Astrocyte (in vitro differentiated cells and primary cell): Measurements from ENCODE around the gene AADAT. TPM values are rescaled to one million over a fixed set of nuclear protein-coding genes. Genes with fewer than 3 reads are reported as not detected.

ENCODE experiments used
- DNase-seq: peaks from one replicate; pipeline ENCODE4 v3.0.0-alpha.2; 2010; ENCODE audit warnings: low read depth
- FAIRE-seq: peaks from 2 replicates; lab custom pipeline; 2011; peaks lifted over from hg19 to GRCh38; lab: Jason Lieb, UNC
- H2AFZ ChIP-seq: 2 replicates; pipeline ENCODE4 v1.6.0; 2012; ENCODE audit warnings: low read depth, low read length, inconsistent platforms
- H3K27ac ChIP-seq: 2 replicates; pipeline ENCODE4 v1.5.1; 2011; ENCODE audit warnings: low read depth, low read length, inconsistent platforms
- H3K27me3 ChIP-seq: 2 replicates; pipeline ENCODE4 v1.6.0; 2011; ENCODE audit warnings: low read length, inconsistent platforms; ENCODE audit not compliant: insufficient read depth
- H3K36me3 ChIP-seq: 2 replicates; pipeline ENCODE4 v1.5.1; 2011; ENCODE audit warnings: low read length, inconsistent platforms; ENCODE audit not compliant: insufficient read depth
- H3K4me1 ChIP-seq: 2 replicates; pipeline ENCODE4 v1.5.1; 2011; ENCODE audit warnings: low read length, inconsistent platforms; ENCODE audit not compliant: insufficient read depth
- H3K4me2 ChIP-seq: 2 replicates; pipeline ENCODE4 v1.6.0; 2012; ENCODE audit warnings: low read length, inconsistent platforms
- H3K4me3 ChIP-seq: 2 replicates; pipeline ENCODE4 v1.5.1; 2011; ENCODE audit warnings: low read depth, mild to moderate bottlenecking, low read length, inconsistent platforms; ENCODE audit not compliant: insufficient read depth
- H3K79me2 ChIP-seq: 2 replicates; pipeline ENCODE4 v1.6.0; 2012; ENCODE audit warnings: mild to moderate bottlenecking, low read length, inconsistent platforms; ENCODE audit not compliant: insufficient read depth
- H3K9ac ChIP-seq: 2 replicates; pipeline ENCODE4 v1.6.0; 2012; ENCODE audit warnings: mild to moderate bottlenecking, low read length, inconsistent platforms
- H3K9me3 ChIP-seq: 2 replicates; pipeline ENCODE4 v1.5.1; 2012; ENCODE audit warnings: low read depth, mild to moderate bottlenecking, low read length, inconsistent platforms; ENCODE audit not compliant: insufficient read depth
- H4K20me1 ChIP-seq: 2 replicates; pipeline ENCODE4 v1.6.0; 2012; ENCODE audit warnings: low read length, inconsistent platforms; ENCODE audit not compliant: insufficient read depth
- H3K27ac Mint-ChIP-seq: one replicate; pipeline ENCODE4 v1.8.0; 2021; ENCODE audit warnings: mild to moderate bottlenecking, mixed read lengths; ENCODE audit not compliant: unreplicated experiment
- H3K27me3 Mint-ChIP-seq: one replicate; pipeline ENCODE4 v1.8.0; 2021; ENCODE audit warnings: low read depth, mixed read lengths; ENCODE audit not compliant: unreplicated experiment
- H3K36me3 Mint-ChIP-seq: one replicate; pipeline ENCODE4 v1.8.0; 2021; ENCODE audit warnings: low read depth, mixed read lengths; ENCODE audit not compliant: unreplicated experiment
- H3K4me1 Mint-ChIP-seq: one replicate; pipeline ENCODE4 v1.8.0; 2021; ENCODE audit warnings: low read depth, mixed read lengths; ENCODE audit not compliant: unreplicated experiment
- H3K4me3 Mint-ChIP-seq: one replicate; pipeline ENCODE4 v1.8.0; 2021; ENCODE audit warnings: mild to moderate bottlenecking, moderate library complexity, mixed read lengths; ENCODE audit not compliant: unreplicated experiment
- H3K9me3 Mint-ChIP-seq: one replicate; pipeline ENCODE4 v1.8.0; 2021; ENCODE audit warnings: mild to moderate bottlenecking, mixed read lengths; ENCODE audit not compliant: unreplicated experiment
- EZH2 ChIP-seq: IDR thresholded peaks from 2 replicates; pipeline ENCODE4 v1.6.1; 2012; ENCODE audit warnings: mild to moderate bottlenecking, low read length, inconsistent platforms; ENCODE audit not compliant: insufficient read depth
- total RNA-seq: library from RNA; stranded (reverse); gene quantifications from 2 replicates; pipeline ENCODE4 v1.2.1, GENCODE V29; 2021
- TF ChIP-seq, protein P1 (sequence below): IDR thresholded peaks from 2 replicates; pipeline ENCODE4 v1.5.1; 2011; ENCODE audit warnings: low read depth, mild to moderate bottlenecking, inconsistent platforms, low read length, moderate library complexity; ENCODE audit not compliant: insufficient read depth

Gene AADAT
- total RNA-seq, 1 donor from 2014 or later = 10.5 TPM

DNA sequence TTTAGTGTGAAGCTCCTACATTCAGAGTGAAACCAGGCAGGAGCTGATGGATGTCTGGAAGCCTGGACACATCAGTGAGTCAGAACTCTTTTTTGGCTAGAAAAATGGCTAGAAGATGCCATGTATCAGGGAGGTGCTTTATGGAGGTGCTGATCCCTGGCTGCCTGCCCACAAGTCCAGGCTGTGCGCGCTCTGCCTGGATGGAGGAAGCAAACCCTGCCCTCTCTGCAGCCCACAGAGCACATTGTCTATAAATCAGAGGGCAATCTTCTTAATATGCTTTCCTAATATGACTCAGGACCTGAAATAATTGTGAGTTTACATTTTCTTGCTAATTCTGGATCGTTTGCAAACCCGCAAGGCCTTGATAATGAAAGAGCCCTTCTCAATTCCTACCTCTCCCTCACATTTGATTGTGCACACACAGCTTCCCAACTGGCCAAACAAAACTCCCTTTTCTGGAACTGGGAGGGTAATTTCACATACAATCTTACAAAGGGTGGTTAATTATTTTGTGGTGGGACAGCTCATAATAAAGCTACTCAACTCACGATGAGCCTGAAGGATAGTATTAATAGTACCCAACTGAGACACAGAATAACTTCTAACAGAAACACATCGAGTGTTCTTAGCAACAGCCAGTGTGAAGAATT lies 75.3 kb downstream of the AADAT start:
- no peak overlapping the region for H3K27ac ChIP-seq

GRCh38 chr4:170012629-170012958 lies 77.2 kb downstream of the AADAT start:
- Histone ChIP-seq H3K4me1 (no peaks in the 10 kb centered on the region), H3K4me3 (no peak overlapping the region), H2AFZ (no peak overlapping the region), H4K20me1 (peaks cover 4% of the 10 kb centered on the region), H3K36me3 (no peaks in the 10 kb centered on the region), H3K4me2 (no peak overlapping the region), H3K9me3 (no peaks in the 10 kb centered on the region), H3K79me2 (no peaks in the 10 kb centered on the region), H3K27ac (no peak overlapping the region), H3K9ac (no peak overlapping the region), H3K27me3 (no peaks in the 10 kb centered on the region)
- peaks cover 8% of the 10 kb centered on the region for H3K36me3 Mint-ChIP-seq
- TF ChIP-seq, protein P1, sequence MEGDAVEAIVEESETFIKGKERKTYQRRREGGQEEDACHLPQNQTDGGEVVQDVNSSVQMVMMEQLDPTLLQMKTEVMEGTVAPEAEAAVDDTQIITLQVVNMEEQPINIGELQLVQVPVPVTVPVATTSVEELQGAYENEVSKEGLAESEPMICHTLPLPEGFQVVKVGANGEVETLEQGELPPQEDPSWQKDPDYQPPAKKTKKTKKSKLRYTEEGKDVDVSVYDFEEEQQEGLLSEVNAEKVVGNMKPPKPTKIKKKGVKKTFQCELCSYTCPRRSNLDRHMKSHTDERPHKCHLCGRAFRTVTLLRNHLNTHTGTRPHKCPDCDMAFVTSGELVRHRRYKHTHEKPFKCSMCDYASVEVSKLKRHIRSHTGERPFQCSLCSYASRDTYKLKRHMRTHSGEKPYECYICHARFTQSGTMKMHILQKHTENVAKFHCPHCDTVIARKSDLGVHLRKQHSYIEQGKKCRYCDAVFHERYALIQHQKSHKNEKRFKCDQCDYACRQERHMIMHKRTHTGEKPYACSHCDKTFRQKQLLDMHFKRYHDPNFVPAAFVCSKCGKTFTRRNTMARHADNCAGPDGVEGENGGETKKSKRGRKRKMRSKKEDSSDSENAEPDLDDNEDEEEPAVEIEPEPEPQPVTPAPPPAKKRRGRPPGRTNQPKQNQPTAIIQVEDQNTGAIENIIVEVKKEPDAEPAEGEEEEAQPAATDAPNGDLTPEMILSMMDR = no peak
- no peak for TF ChIP-seq EZH2
- no peak overlapping the region for H3K4me3 Mint-ChIP-seq
- peaks cover 38% of the 10 kb centered on the region for H3K4me1 Mint-ChIP-seq
- no peaks in the 10 kb centered on the region for H3K9me3 Mint-ChIP-seq
- no peak overlapping the region for H3K27ac Mint-ChIP-seq
- FAIRE-seq = no peak
- no peak for DNase-seq
- no peaks in the 10 kb centered on the region for H3K27me3 Mint-ChIP-seq

More for the DNA sequence above, 75.3 kb downstream of the AADAT start:
- no peaks in the 10 kb centered on the region for H3K27me3 Mint-ChIP-seq
- H2AFZ ChIP-seq = no peak overlapping the region
- no peaks in the 10 kb centered on the region for H3K36me3 ChIP-seq
- H3K4me3 ChIP-seq = no peak overlapping the region
- FAIRE-seq = no peak
- no peaks in the 10 kb centered on the region for H3K9me3 ChIP-seq
- H3K9ac ChIP-seq = no peak overlapping the region
- no peaks in the 10 kb centered on the region for H3K4me1 ChIP-seq
- peaks cover 8% of the 10 kb centered on the region for H3K36me3 Mint-ChIP-seq
- H3K79me2 ChIP-seq = no peaks in the 10 kb centered on the region
- H3K27me3 ChIP-seq = no peaks in the 10 kb centered on the region
- H3K4me1 Mint-ChIP-seq = peaks cover 24% of the 10 kb centered on the region
- DNase-seq = peak; percentile 88
- no peak for TF ChIP-seq EZH2
- TF ChIP-seq, protein P1 = no peak
- peak overlapping the region; percentile 36 for H3K4me2 ChIP-seq
- H3K27ac Mint-ChIP-seq = no peak overlapping the region
- no peaks in the 10 kb centered on the region for H3K9me3 Mint-ChIP-seq
- peaks cover 4% of the 10 kb centered on the region for H4K20me1 ChIP-seq
- no peak overlapping the region for H3K4me3 Mint-ChIP-seq

GRCh38 chr4:170011921-170012628 lies 77.7 kb downstream of the AADAT start:
- H3K27ac ChIP-seq = no peak overlapping the region
- H2AFZ ChIP-seq = no peak overlapping the region
- DNase-seq (no peak), FAIRE-seq (no peak)
- no peaks in the 10 kb centered on the region for H3K27me3 ChIP-seq
- Mint-ChIP-seq H3K36me3 (peaks cover 8% of the 10 kb centered on the region), H3K4me1 (peaks cover 37% of the 10 kb centered on the region), H3K27me3 (no peaks in the 10 kb centered on the region), H3K4me3 (no peak overlapping the region), H3K9me3 (no peaks in the 10 kb centered on the region), H3K27ac (no peak overlapping the region)
- no peaks in the 10 kb centered on the region for H3K4me1 ChIP-seq
- H4K20me1 ChIP-seq = peaks cover 7% of the 10 kb centered on the region
- TF ChIP-seq, protein P1 = no peak
- no peak for TF ChIP-seq EZH2
- no peak overlapping the region for H3K4me3 ChIP-seq
- H3K4me2 ChIP-seq = no peak overlapping the region
- no peak overlapping the region for H3K9ac ChIP-seq
- no peaks in the 10 kb centered on the region for H3K79me2 ChIP-seq
- no peaks in the 10 kb centered on the region for H3K36me3 ChIP-seq
- no peaks in the 10 kb centered on the region for H3K9me3 ChIP-seq
